GM18505 (cell line): ENCODE results near the gene USH2A.

Source experiments
- ATAC-seq: cut with Tn5 transposase; IDR thresholded peaks from one replicate; pipeline ENCODE4 v1.9.1; 2021; ENCODE audit not compliant: unreplicated experiment
- POLR2A ChIP-seq: IDR thresholded peaks from 4 replicates; pipeline ENCODE4 v1.6.1; 2011; ENCODE audit warnings: borderline replicate concordance; ENCODE audit not compliant: insufficient read depth, insufficient read length; ENCODE audit errors: extremely low read depth

USH2A gene

DNA sequence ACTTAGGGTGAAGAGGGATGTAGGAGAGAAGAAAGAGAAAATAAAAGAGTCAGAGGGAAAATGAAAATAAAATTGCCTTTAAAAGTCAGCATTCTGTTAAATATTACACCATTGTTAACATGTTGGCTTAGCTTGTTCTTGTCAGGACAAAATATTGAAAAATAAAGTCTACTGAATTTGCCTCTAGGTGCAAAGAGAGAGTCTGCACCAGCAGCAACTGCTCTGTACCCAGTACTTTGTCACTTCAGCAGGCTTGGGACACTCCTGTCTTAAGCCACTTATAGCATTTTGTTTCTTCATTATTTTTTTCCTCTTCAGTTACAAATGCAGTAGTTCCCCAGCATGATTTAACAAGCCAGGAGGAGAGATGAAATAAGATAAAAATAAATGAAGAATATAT is 11.0 kb upstream of the USH2A start:
- no peak for TF ChIP-seq POLR2A
- no peak for ATAC-seq

DNA sequence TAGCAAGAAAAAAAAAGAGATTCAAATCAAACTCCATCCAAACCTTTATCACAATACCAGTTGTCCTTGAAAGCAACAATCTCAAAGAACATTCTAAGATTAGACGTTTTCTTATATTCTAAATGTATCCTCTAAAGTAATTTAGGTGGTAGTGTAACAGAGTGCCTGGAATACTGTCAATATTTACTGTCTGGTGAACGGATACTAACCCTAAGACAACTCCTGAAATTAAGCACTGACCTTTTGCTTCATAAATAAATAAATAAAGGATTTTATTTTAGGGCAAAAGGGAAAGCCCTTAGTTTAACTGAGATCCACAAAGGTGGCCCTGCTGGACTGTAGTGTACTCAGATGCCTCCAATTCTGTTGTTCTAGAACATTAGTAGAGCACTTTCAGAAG is 9.9 kb upstream of the USH2A start:
- no peak for ATAC-seq
- TF ChIP-seq POLR2A: no peak

DNA sequence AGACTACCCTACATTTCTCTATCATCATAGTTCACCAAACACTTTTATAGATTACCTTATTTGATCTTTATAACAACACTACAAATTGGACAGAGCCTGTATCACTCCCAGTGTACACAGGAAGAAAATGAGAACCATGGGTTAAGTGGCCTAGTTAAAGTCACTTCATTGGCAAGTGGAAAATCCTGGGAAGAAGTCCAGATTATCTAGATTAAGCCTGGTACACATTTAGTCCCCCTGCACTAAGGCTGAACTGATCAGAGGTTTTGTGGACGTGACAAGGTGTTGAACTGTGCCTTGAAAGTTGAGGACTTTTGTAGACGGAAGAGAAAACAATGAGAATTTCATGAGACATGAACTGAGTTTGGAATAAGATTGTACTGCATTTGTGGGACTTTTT is 7.5 kb upstream of the USH2A start:
- ATAC-seq: no peak
- TF ChIP-seq POLR2A: no peak

DNA sequence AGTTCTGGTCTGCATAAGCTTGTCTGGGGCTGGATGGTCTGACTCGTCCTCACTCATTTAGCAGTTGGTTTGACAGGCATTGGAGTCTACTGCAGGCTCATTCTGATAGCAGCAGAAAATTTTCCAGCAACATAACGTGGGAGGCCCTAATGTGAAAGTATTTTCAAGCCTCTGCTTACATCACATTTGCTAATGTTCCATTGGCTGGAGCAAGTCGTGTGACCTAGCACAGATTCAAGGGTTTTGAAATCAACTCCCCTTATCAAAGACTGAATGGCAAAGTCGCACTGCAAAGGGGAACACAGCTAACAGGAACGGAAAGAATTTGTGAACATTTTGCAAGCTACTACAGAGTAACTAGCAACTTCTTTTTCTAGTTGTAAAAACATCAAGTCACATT is 2.3 kb upstream of the USH2A start:
- no peak for TF ChIP-seq POLR2A
- no peak for ATAC-seq

DNA sequence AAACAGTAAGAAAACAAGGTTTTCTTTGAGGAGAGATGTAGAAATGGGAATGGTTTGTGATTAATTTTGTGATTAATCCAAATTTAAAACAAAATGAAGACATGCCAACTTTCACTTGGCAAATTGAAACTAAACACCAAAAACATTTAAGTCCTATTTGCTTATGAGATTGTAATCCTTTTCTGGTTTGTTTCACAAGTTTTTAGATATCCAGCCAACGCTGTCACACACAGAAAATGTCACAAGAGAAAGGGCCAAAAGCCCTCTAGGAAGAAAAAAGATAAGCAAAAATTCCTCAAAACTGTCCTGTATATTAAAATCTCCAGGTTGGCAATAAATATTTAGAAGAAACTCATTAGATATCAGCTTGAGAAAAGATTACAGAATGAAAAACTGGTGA is 2.5 kb downstream of the USH2A start:
- no peak for ATAC-seq
- no peak for TF ChIP-seq POLR2A

DNA sequence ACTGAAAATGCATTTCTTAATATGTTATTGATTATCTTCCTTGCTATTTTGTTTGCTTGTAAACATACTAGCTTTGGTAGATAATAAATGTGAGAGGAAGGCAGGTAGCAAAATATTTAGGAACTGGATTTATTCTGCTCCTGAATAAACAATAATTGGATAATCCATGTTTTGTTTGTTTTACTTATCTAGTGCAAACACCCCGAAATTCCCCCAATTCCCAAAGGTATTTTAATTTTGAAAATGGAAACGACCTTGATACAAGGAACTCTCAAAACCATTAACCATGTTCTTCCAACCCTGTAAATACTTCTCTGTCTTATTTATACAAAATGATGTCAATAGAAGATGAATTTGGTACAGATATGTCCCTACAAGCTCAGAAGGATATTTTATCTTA is 3.0 kb downstream of the USH2A start:
- no peak for TF ChIP-seq POLR2A
- ATAC-seq: no peak

DNA sequence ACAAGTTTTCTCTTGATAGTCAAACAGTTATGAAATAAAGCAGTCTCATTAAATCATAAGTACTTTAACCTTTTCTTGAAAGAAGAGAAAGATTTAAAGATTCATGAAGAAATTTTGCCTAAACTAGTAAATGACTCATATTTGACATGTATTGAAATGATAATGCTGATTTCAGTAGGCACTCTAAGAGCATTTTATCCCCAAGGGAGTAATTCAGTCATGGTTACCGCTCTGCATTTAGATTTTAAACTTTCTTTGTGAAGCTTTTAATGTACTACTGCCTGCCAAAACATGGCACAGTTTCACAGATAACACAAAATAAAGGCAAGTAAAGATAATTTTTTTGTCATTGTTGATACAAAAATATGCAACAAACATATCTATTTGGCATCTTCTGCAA is 6.8 kb downstream of the USH2A start:
- no peak for ATAC-seq
- no peak for TF ChIP-seq POLR2A

DNA sequence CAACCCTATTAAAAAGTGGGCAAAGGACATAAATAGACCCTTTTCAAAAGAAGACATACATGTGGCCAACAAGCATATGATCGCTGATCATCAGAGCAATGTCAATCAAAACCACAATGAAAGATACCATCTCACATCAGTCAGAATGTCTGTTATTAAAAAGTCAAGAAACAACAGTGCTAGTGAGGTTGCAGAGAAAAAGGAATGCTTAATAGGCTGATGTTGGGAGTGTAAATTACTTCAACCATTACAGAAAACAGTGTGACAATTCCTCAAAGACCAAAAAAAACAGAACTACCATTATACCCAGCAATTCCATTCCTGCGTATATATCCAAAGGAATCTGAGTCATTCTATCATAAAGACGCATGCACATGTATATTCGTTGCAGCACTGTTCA is 13.2 kb downstream of the USH2A start:
- no peak for TF ChIP-seq POLR2A
- no peak for ATAC-seq

DNA sequence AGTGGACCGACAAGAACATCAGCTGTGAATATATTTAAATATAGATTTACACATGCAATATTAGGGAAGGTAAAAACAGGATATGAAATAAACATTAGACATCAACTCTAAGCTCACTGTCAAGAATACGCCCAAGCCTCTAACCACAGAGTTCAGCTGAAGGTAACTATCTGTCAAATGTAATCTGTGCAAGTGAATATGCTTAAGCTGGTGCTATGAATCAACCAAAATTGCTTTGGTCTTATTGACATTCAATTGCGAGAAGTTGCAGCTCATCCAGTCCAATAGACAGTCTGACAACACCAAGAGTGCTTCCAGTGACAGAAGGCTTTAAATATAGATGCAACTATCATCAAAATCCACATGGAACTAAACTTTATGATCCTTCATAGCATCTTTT is 32.3 kb downstream of the USH2A start:
- no peak for TF ChIP-seq POLR2A
- ATAC-seq: no peak

DNA sequence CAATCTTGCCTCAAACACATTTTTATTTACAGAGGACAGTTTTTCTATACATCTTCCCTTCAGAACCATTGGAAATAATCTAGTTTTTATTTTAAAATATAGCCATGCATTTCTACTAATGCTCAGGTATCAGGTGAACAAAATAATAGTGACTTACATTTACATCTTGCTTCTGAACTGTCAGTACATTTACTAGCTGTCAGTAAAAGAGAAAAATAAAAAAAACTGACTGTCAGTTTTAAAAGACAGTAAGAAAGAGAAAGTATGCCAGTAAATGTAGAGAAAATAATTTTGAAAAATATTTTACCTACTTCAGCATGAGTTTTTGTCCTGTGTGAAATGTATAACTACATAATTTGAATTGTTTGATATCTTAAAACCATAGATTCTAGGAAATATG is 33.5 kb downstream of the USH2A start:
- TF ChIP-seq POLR2A: no peak
- ATAC-seq: no peak

DNA sequence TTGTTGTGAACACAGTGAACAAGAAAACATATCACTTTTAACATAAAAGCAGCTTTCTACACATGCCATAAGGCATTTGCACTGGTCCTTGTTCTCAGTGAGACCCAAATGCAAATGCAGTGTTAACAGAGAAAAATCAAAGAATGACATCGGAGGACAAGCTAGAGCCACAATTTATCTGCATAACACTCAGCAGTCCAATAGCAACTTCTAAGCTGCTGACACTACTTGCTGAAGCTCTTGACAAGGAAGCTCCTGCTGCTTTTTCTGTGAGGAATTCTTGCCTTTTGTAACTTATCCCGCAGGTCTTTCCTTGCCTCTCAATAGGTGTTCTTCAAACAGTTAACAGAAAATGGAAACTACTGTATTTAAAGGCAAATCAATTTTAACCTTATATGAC is 34.7 kb downstream of the USH2A start:
- no peak for ATAC-seq
- TF ChIP-seq POLR2A: no peak

DNA sequence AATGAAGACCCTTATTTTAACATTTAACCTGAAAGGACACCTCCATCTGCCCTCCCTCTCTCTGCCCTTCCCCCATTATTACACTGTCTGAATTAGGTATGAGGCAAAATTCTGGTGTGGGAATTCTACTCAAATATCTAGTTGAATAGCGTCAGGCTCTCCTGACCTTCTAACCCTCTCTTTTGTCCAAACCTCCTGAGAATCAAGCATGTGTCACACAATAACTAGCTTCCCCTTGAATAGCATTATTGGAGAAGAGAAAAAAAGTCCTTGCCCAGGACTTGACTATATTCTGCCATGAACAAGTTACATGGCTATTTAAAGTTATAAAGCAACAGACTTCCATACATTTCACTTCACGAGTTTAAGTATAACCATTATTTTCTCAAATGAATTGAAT is 35.5 kb downstream of the USH2A start:
- no peak for TF ChIP-seq POLR2A
- no peak for ATAC-seq

DNA sequence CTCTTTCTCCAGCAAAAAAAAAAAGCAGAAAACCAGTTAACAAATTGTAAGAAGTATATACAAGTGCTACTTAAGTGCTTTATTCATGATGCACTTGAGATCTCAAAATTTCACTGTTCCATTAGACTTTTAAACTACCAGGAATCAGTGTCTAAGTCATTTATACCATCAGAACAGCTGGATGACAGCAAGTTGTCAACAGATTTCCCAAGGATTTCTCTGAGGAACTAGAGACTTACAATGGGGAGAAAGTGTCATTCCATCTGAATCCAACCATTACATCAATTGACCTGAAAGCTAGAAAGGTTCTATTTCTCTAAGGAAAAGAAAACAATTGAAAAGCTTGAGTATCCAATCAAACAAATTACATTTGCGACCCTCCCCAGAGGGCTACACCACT is 43.8 kb downstream of the USH2A start:
- ATAC-seq: no peak
- TF ChIP-seq POLR2A: no peak

DNA sequence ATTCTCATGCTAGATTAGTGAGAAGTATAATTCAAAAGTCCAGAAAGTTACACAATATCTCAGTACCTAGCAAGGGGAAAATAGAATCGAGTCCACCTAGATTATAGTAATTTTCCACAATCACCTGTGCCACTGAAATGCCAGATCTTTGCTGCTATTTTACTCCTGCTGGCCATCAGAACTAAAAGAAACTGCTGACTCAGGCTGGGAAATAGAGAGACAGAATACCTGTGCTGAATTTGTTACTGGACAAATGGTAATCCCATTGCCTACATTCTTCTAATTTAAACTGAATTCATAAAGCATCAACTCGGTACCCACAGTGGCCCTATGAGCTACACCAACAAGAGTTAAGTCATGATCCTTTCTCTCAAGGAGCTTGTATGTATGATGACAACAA is 55.0 kb downstream of the USH2A start:
- no peak for TF ChIP-seq POLR2A

DNA sequence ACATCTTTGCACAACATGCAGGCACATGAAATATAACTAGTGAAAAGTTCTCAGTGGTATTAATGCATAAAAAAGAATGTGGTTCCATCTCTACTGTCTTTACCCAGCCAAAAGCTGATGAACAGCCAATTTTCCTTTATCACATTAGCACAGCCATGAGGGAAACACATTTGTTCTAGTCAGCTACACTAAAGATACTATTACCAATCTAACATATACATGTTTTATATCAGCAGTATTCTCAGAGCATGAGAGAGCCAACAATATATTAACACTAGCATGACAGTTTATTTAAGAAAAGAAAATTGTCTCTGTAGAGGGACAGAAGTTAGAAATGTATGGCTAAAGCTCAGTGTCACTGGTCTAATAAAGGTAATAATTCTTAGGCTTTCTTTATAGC is 56.3 kb downstream of the USH2A start:
- no peak for TF ChIP-seq POLR2A
- no peak for ATAC-seq

More for the DNA sequence above, 55.0 kb downstream of the USH2A start:
- ATAC-seq: no peak
